OCI-LY1 (cell line): ENCODE data around the gene ABCC3.

Experiments used
- H2AFZ ChIP-seq: fragments of 200-600 bp; sonication (generic), shearing (Covaris generic); 2 replicates; pipeline ENCODE4 v1.6.0; 2014; ENCODE audit warnings: antibody characterized with exemption, mild to moderate bottlenecking, low read length
- H3F3A ChIP-seq: fragments of 200-600 bp; sonication (generic), shearing (Covaris generic); 2 replicates; pipeline ENCODE4 v1.6.0; 2014; ENCODE audit warnings: mild to moderate bottlenecking, antibody characterized with exemption, low read length, moderate library complexity; ENCODE audit not compliant: insufficient read depth
- H3K27ac ChIP-seq: fragments of 200-600 bp; sonication (generic); 2 replicates; pipeline ENCODE4 v1.5.1; 2014; ENCODE audit warnings: low read length, mixed run types, mild to moderate bottlenecking, low read depth; ENCODE audit not compliant: poor library complexity, severe bottlenecking
- H3K27me3 ChIP-seq: fragments of 200-600 bp; sonication (generic); 2 replicates; pipeline ENCODE4 v1.6.0; 2014; ENCODE audit warnings: antibody characterized with exemption, mild to moderate bottlenecking, low read length, moderate library complexity; ENCODE audit not compliant: insufficient read depth
- H3K36me3 ChIP-seq: fragments of 200-600 bp; sonication (generic); 2 replicates; pipeline ENCODE4 v1.6.1; 2014; ENCODE audit warnings: mild to moderate bottlenecking, antibody characterized with exemption, low read length, moderate library complexity, mixed read lengths; ENCODE audit not compliant: insufficient read depth
- H3K4me1 ChIP-seq: fragments of 200-600 bp; sonication (generic); 2 replicates; pipeline ENCODE4 v1.5.1; 2014; ENCODE audit warnings: mild to moderate bottlenecking, low read length, moderate library complexity; ENCODE audit not compliant: insufficient read depth, severe bottlenecking
- H3K4me2 ChIP-seq: fragments of 200-600 bp; sonication (generic), shearing (Covaris generic); 2 replicates; pipeline ENCODE4 v1.6.1; 2014; ENCODE audit warnings: low read length
- H3K4me3 ChIP-seq: fragments of 200-600 bp; sonication (generic); 2 replicates; pipeline ENCODE4 v1.5.1; 2014; ENCODE audit warnings: low read length, low read depth, mild to moderate bottlenecking, mixed read lengths; ENCODE audit not compliant: poor library complexity, severe bottlenecking
- H3K79me2 ChIP-seq: fragments of 200-600 bp; shearing (Covaris generic); 2 replicates; pipeline ENCODE4 v1.6.1; 2016; ENCODE audit warnings: mixed run types, low read length, mixed read lengths; ENCODE audit not compliant: insufficient read depth
- H3K9ac ChIP-seq: fragments of 200-600 bp; sonication (generic), shearing (Covaris generic); 2 replicates; pipeline ENCODE4 v1.6.1; 2014; ENCODE audit warnings: mild to moderate bottlenecking, low read length, mixed read lengths
- H3K9me2 ChIP-seq: fragments of 200-600 bp; sonication (generic), shearing (Covaris generic); 2 replicates; pipeline ENCODE4 v1.6.1; 2014; ENCODE audit warnings: low read depth, mild to moderate bottlenecking, low read length, mixed read lengths
- H3K9me3 ChIP-seq: fragments of 200-600 bp; shearing (Covaris generic); 2 replicates; pipeline ENCODE4 v1.6.1; 2014; ENCODE audit warnings: low read length, mixed read lengths
- H4K20me1 ChIP-seq: fragments of 200-600 bp; sonication (generic), shearing (Covaris generic); 2 replicates; pipeline ENCODE4 v1.6.0; 2016; ENCODE audit warnings: mild to moderate bottlenecking, low read length; ENCODE audit not compliant: insufficient read depth
- CTCF ChIP-seq: fragments of 200-600 bp; sonication (generic), shearing (Covaris generic); IDR thresholded peaks from 2 replicates; pipeline ENCODE4 v1.5.1; 2017; ENCODE audit warnings: mild to moderate bottlenecking, antibody characterized with exemption, low read length, moderate library complexity, mixed read lengths
- EZH2 ChIP-seq: fragments of 200-600 bp; sonication (generic), shearing (Covaris generic); IDR thresholded peaks from 2 replicates; pipeline ENCODE4 v1.8.0; 2017; ENCODE audit warnings: borderline replicate concordance, mixed run types, mild to moderate bottlenecking, antibody characterized with exemption, low read length, moderate library complexity, mixed read lengths

ABCC3 gene

GRCh38 chr17:50633683-50634082 is 998 bp upstream of the ABCC3 start:
- no peaks in the 10 kb centered on the region for H3K9me3 ChIP-seq
- no peaks in the 10 kb centered on the region for H3K36me3 ChIP-seq
- H3K4me2 ChIP-seq: no peak overlapping the region
- H3K4me3 ChIP-seq: no peak overlapping the region
- H3K27me3 ChIP-seq: 0 out of 2 replicates have a peak, but pooled peaks cover 11% of the 10 kb centered on the region
- H3K9ac ChIP-seq: no peak overlapping the region
- H3F3A ChIP-seq: no peaks in the 10 kb centered on the region
- TF ChIP-seq EZH2: no peak
- no peak for TF ChIP-seq CTCF
- H3K9me2 ChIP-seq: no peaks in the 10 kb centered on the region
- no peak overlapping the region for H2AFZ ChIP-seq
- H3K27ac ChIP-seq: no peak overlapping the region
- H3K4me1 ChIP-seq: peaks cover 5% of the 10 kb centered on the region
- no peaks in the 10 kb centered on the region for H3K79me2 ChIP-seq
- H4K20me1 ChIP-seq: no peaks in the 10 kb centered on the region

- H3K79me2 ChIP-seq: no peaks in the 10 kb centered on the region
- no peaks in the 10 kb centered on the region for H3K9me3 ChIP-seq
These were observed 442 bp downstream of the ABCC3 start for GRCh38 chr17:50634915-50635731.

GRCh38 chr17:50635732-50635981 is 976 bp downstream of the ABCC3 start:
- Histone ChIP-seq H3K9me3 (no peaks in the 10 kb centered on the region), H4K20me1 (no peaks in the 10 kb centered on the region), H3F3A (no peaks in the 10 kb centered on the region), H3K4me3 (no peak overlapping the region), H3K9me2 (no peaks in the 10 kb centered on the region), H3K9ac (no peak overlapping the region), H3K36me3 (no peaks in the 10 kb centered on the region), H3K27ac (no peak overlapping the region), H3K79me2 (no peaks in the 10 kb centered on the region), H3K4me1 (peaks cover 5% of the 10 kb centered on the region), H3K27me3 (0 out of 2 replicates have a peak, but pooled peaks cover 11% of the 10 kb centered on the region), H3K4me2 (no peak overlapping the region), H2AFZ (no peak overlapping the region)
- TF ChIP-seq CTCF (no peak), EZH2 (no peak)

More at GRCh38 chr17:50634915-50635731, 442 bp downstream of the ABCC3 start:
- Histone ChIP-seq H2AFZ (no peak overlapping the region), H3F3A (no peaks in the 10 kb centered on the region), H3K9me2 (no peaks in the 10 kb centered on the region), H3K9ac (no peak overlapping the region), H3K27me3 (0 out of 2 replicates have a peak, but pooled peaks cover 11% of the 10 kb centered on the region), H3K4me2 (no peak overlapping the region), H3K27ac (no peak overlapping the region), H4K20me1 (no peaks in the 10 kb centered on the region), H3K36me3 (no peaks in the 10 kb centered on the region), H3K4me1 (peaks cover 5% of the 10 kb centered on the region), H3K4me3 (no peak overlapping the region)
- TF ChIP-seq CTCF: no peak
- TF ChIP-seq EZH2: no peak
